Activated T-cell treated with anti-CD3 and anti-CD28 coated beads for 48 hours (primary cell): Measurements from ENCODE around the gene POU3F3.

Source experiments
- DNase-seq: peaks from one replicate; pipeline ENCODE4 v3.0.0-alpha.2; 2020; ENCODE audit warnings: low read depth

Gene POU3F3

GRCh38 chr2:104875262-104875661 lies 21.3 kb downstream of the POU3F3 start:
- no peak for DNase-seq

- no peak for DNase-seq
Observed at GRCh38 chr2:104876606-104877570, 23.0 kb downstream of the POU3F3 start.

DNA sequence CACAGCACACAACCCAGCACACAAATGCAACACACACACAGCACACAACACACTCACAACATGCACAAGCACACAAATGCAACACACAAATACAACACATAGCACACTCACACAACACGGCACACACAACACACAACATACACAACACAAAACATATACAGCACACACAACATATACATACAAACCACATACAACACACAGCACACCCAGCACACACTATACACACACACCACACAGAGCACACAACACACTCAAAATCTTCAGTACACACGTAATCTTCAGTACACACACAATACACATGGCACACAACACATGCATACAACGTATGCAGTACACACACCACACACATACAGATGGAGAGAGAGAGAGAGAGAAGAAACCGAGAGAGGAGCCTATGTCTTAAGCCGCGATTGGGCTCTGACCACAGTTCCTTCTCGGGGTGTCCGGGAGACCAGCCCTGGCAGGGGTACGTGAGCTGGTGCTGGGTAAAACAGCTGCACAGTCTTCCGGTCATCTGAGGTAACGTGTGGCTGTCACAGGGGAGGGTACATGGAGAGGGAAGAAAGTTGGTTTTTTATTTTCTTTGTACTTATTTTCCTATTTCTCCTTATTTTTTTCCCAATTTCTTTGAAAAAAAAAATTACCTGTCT lies 25.1 kb downstream of the POU3F3 start:
- no peak for DNase-seq

GRCh38 chr2:104880076-104880475 lies 26.2 kb downstream of the POU3F3 start:
- no peak for DNase-seq

DNA sequence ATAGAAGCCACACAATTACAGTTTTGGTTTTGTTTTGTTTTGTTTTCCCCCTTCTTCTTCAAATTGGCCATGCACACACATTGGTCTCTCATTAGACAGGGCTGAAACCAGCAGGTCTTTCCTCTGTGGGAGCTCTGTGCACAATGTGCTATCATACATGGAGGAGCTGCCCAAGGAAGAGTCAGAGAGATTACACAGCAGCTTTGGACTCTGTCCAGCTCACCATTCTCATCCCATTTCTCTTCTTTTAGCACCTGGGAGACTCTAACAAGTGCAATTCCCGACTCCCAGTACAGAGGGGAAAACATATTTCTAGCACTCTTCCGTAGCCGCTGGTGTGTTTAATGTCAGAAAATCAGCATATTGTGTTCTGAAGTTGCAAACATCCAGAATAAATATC lies 29.4 kb downstream of the POU3F3 start:
- no peak for DNase-seq

DNA sequence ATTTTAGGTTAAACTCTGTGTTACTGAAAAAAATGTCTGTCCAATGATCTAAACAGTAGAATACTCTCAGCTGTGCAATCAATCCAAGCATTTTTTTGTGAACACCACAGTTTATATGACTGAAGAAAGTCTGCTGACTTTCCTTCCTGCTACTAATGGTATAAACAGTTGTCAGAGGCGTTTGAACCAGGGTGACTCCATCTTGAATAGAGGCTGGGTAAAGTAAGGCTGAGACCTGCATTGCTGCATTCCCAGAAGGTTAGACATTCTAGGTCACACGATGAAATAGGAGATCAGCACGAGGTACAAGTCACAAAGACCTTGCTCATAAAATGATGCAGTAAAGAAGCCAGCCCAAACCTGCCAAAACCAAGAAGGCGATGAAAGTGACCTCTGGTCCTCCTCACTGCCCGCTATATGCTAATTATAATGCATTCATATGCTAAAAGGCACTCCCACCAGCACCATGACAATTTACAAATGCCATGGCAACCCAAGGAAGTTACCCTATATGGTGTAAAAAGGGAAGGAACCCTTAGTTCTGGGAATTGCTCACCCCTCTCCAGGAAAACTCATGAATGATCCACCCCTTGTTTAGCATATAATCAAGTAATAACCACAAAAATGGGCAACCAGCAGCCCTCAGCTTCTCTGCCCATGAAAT lies 31.3 kb downstream of the POU3F3 start:
- DNase-seq = no peak

- DNase-seq = no peak
Observed at GRCh38 chr2:104887676-104888075, 33.8 kb downstream of the POU3F3 start.

- no peak for DNase-seq
Observed at GRCh38 chr2:104888489-104889258, 34.8 kb downstream of the POU3F3 start.

DNA sequence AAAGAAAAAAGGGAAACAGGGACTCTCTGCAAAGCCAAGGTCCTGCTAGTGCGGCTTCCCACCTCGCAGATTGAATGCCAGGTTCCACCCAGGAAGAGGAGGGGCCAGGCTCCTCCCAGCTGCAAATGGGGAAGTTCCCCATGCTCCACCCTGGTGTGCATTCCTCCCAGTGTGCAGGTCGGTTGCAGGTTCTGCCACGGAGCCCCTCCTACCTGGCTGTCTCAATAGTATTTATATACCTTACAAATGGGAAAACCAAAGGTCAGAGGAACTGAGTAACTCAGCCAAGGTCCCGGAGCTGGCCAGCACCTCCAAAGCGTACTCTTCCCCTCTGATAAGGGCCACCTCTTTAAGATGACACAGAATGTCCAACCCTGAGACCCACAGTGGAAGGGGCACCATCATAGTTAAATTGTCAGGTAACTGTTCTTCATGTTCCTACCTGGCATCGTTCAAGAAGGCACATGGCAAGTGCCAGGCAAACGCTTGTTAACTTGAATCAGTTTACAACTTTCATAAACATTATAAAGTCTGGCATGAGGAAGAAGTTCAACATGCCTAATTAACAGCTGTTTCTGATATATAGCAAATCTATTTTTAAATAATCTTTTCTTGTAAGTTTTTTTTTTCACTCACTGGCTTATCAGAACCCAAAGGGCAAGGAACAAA lies 35.5 kb downstream of the POU3F3 start:
- DNase-seq = no peak

DNA sequence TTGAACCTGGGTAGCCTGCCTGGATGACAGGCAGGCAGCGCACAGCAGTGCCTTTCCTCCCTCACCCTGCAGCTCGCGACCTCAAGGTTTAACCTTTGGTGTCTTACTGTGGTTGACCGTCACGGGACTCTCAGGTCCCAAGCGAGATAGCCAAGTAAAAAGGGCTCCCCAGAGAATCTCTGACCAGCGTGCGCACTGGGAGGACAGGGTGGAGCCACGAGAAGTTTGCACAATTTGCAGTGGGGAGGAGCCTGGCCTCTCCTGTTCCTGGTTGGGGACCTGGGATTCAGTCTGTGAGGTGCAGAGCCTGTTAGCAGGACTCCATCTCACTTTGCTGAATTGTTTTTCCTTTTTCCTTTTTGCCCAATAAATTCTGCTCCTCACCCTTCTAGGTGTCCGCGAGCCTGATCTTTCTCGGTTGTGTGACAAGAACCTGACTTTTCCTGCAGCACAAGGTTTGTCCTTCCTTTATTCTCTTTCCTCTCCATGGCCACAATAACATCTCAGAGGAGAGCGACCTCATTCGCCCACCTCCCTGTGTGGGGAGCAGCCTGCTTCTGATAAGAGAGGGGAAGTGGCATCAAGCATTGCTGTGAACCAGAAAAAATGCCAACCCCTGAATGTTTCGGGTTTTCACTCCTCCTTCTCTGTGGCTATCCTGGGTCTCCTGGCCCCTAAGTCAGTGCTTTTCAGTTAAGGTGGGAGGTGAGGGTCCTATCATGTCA lies 36.2 kb downstream of the POU3F3 start:
- DNase-seq = no peak

DNA sequence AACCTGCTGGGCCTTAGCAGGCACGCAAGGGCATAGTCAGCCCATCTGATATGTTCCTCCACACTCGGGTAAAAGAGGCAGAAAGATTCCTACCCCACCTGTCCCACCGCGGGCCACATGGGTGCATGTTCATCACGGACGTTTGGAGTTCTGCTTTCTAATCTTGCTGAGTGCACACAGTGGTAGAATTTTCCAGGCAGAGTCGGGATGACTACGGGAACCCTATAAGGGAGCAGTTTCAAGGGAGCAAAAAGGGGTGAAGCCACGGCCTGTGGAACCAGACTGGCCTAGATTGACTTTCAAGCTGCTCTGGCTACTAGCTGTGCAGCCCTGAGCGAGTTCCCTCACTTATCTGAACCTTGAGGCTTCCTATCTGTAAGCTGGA lies 36.8 kb downstream of the POU3F3 start:
- no peak for DNase-seq

DNA sequence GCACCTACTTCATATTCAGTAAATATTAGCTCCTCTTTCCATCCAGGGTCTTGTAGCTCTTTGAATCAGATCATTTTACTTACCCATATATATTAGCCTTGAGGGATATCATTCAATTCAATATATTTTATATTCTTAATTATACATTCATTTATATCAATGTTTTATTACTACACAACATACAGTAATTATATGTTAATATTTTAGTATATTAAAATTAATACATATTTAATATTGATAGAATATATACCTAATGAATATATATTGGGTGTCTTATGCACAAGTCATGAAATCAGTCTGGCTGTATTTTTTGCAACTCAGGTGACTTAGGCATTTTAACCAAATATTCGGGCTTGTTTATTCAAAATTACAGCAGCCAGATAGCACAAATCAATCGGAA lies 37.2 kb downstream of the POU3F3 start:
- no peak for DNase-seq

DNA sequence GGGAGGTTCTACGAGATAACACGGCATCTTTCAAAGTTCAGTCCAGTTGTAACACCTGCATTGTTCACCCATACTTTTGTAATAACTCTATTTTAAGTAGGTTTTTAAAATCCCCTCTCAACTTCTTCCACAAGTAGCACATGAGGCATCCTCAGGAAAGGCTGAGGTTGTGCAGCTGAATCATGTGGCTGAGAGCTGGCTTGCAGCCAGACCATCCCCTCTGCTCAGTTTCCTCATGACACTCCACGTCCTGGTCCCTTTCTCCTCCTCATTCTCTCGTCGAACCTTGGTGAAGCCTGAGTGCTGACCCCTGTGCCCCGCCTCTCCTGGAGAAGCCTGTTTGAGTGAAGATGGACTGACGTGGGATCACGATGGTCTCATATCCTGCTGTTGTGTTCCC lies 42.5 kb downstream of the POU3F3 start:
- no peak for DNase-seq

GRCh38 chr2:104897515-104898184 lies 43.7 kb downstream of the POU3F3 start:
- no peak for DNase-seq

DNA sequence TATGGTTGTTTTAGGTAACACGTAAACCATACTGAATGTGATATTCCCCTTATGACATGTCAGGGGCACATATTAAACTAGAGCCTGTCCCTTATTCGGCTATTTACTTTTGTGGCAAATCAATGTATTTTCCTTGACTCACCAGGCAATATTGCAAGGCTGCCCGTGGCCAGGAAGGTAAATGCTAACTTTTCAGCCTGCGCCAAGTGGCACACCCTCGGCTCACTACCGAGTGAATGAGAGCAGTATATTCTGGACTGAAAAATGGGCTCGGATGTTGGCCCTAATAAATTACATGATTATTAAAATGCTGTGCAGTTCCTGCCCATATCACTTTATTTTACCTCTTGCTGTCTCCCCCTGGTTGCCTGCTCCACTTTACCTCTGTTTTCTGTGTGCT lies 46.7 kb downstream of the POU3F3 start:
- no peak for DNase-seq

GRCh38 chr2:104901037-104901881 lies 47.3 kb downstream of the POU3F3 start:
- no peak for DNase-seq

DNA sequence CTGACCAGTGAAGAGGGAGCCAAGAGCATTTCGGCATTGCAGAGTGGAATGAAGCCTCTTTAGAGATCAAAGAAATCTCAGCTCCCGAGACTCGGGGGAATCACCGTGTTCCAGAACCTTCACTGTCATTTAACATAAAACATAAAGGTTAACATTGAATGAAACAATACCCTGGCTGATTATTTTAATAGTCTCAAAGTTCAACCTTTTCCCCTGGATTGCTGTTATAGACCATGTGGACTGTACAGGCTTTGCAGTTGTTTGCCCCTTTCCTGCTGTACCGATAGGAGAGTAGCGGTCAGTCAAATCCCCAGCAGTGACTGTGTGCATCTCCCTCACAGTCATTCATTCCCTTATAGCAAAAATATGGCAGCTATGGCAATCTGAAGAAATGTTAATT lies 48.4 kb downstream of the POU3F3 start:
- no peak for DNase-seq
